ENCODE measurements around the gene IL23A. TPM values are rescaled to one million over a fixed set of nuclear protein-coding genes. Genes with fewer than 3 reads are reported as not detected.

The IL23A gene
- total and polyA plus RNA-seq, 10 of the 15 experiments (the other 5 are each of a cell fraction or from before 2014, with no cell fraction given): 3.3 to 11.1 (median 5.2) TPM

DNA sequence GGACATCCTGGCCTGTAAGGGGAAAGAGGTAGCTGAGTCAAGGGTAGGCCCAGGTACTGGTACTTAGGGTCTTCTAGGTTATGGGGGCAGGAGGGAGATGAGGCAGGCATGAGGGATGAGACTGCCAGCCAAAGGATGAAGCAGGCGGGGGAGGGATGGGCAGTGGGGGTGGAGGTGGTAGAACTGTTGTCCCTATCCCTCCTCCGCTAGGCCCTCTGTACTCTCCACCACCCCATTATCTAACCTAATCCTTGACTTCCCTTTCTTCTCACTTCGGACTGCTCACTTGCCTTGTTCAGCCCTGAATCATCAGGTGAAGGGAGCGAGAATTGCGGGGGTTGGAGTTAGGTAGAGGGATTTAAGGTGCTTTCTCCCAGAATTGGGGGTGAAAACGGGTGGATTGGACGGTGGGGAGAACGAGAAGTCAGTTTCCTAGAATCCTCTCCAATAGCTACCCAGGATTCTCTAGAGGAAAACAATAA, 5.4 kb upstream of the IL23A start:
- peaks cover 14% of the 10 kb centered on the region for H3K79me2 ChIP-seq (ENCODE audit: control insufficient read depth, insufficient read depth, low read length)
- FAIRE-seq: peak; percentile 41
- peaks cover 19% of the 10 kb centered on the region for H3K4me1 ChIP-seq (ENCODE audit: control insufficient read depth, insufficient read depth, low read length)
- ChIA-PET POLR2A (interaction anchor here (0.5 to 11.4 kb wide), 14 partner anchors 11 to 129 kb away, joined by 3 to 140 read pairs (median 3); partner anchors contain the start of genes ANKRD52, APOF, CNPY2 and STAT2), SMC1A (ENCODE audit: uncharacterized antibody, unreplicated experiment) (interaction anchor here (0.6 to 1.9 kb wide), 10 partner anchors 8 to 544 kb away, joined by 3 to 10 read pairs (median 3); partner anchors contain the start of genes CNPY2 and STAT2), RAD21 (ENCODE audit: unreplicated experiment) (interaction anchor here (0.8 to 2.2 kb wide), 6 partner anchors 18 to 131 kb away, joined by 3 to 18 read pairs (median 6); partner anchors contain the start of genes CNPY2, STAT2 and TIMELESS), CTCF (interaction anchor here (0.5 to 1.8 kb wide), 10 partner anchors 18 to 1044 kb away, joined by 3 to 20 read pairs (median 3); partner anchors contain the start of genes CNPY2, CS and STAT2)
- no peak for DNase-seq (ENCODE audit: low read depth, low spot score)
- in situ Hi-C loops (cut with MboI) (no loop called here), intact Hi-C loops (cut with micrococcal nuclease; ENCODE audit: unreplicated experiment) (loop anchor here (1.0 to 5.0 kb wide), 2 partner anchors 27 to 129 kb away; partner anchors contain the start of gene STAT2)
- H3K4me2 ChIP-seq (ENCODE audit: control insufficient read depth, insufficient read depth): peak overlapping the region; percentile 94
- no peaks in the 10 kb centered on the region for H3K9me3 ChIP-seq (replicated peaks; ENCODE audit: control insufficient read depth, insufficient read depth, low read length)
- WGBS (ENCODE audit: insufficient coverage, insufficient replicate concordance, low lambda C conversion rate, missing lambda C conversion rate): 4% methylated on average over 8 of the region's 8 CpGs
- peak overlapping the region; percentile 87 for H2AFZ ChIP-seq (ENCODE audit: control insufficient read depth, low read depth, low read length)
- no peaks in the 10 kb centered on the region for H4K20me1 ChIP-seq (ENCODE audit: control insufficient read depth, insufficient read depth)
- no peaks in the 10 kb centered on the region for H3K36me3 ChIP-seq (ENCODE audit: control insufficient read depth in 2 of 2, insufficient read depth in 2 of 2, low read length in 1 of 2)
- peak overlapping the region; percentile 99 for H3K9ac ChIP-seq (ENCODE audit: control insufficient read depth, insufficient read depth, low read length)
- TSS peak; percentile 89 for BruUV-seq (replicated peaks)
- peak overlapping the region; percentile 95 for H3K4me3 ChIP-seq
- ATAC-seq: peak; percentile 28
- H3K27ac ChIP-seq (ENCODE audit: control insufficient read depth, insufficient read depth): peak overlapping the region; percentile 99
- H3K27me3 ChIP-seq (replicated peaks in 1 of 2; ENCODE audit: control insufficient read depth in 2 of 2, insufficient read depth in 2 of 2, low read length in 1 of 2): no peaks in the 10 kb centered on the region
- TF ChIP-seq, protein P1, sequence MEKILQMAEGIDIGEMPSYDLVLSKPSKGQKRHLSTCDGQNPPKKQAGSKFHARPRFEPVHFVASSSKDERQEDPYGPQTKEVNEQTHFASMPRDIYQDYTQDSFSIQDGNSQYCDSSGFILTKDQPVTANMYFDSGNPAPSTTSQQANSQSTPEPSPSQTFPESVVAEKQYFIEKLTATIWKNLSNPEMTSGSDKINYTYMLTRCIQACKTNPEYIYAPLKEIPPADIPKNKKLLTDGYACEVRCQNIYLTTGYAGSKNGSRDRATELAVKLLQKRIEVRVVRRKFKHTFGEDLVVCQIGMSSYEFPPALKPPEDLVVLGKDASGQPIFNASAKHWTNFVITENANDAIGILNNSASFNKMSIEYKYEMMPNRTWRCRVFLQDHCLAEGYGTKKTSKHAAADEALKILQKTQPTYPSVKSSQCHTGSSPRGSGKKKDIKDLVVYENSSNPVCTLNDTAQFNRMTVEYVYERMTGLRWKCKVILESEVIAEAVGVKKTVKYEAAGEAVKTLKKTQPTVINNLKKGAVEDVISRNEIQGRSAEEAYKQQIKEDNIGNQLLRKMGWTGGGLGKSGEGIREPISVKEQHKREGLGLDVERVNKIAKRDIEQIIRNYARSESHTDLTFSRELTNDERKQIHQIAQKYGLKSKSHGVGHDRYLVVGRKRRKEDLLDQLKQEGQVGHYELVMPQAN (conservative IDR thresholded peaks at IDR 0.05): 0 out of 2 replicates have a peak, but pooled peaks have one; percentile 41
- TF ChIP-seq, protein P2, sequence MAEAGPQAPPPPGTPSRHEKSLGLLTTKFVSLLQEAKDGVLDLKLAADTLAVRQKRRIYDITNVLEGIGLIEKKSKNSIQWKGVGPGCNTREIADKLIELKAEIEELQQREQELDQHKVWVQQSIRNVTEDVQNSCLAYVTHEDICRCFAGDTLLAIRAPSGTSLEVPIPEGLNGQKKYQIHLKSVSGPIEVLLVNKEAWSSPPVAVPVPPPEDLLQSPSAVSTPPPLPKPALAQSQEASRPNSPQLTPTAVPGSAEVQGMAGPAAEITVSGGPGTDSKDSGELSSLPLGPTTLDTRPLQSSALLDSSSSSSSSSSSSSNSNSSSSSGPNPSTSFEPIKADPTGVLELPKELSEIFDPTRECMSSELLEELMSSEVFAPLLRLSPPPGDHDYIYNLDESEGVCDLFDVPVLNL (IDR thresholded peaks at IDR 0.05; ENCODE audit: low read depth, low read length): no peak
- TF ChIP-seq CBX3 (IDR thresholded peaks at IDR 0.05; ENCODE audit: borderline replicate concordance, low read depth): no peak
- TF ChIP-seq IRF4 (IDR thresholded peaks at IDR 0.05; ENCODE audit: low read depth, low read length): no peak
- TF ChIP-seq, protein P3, sequence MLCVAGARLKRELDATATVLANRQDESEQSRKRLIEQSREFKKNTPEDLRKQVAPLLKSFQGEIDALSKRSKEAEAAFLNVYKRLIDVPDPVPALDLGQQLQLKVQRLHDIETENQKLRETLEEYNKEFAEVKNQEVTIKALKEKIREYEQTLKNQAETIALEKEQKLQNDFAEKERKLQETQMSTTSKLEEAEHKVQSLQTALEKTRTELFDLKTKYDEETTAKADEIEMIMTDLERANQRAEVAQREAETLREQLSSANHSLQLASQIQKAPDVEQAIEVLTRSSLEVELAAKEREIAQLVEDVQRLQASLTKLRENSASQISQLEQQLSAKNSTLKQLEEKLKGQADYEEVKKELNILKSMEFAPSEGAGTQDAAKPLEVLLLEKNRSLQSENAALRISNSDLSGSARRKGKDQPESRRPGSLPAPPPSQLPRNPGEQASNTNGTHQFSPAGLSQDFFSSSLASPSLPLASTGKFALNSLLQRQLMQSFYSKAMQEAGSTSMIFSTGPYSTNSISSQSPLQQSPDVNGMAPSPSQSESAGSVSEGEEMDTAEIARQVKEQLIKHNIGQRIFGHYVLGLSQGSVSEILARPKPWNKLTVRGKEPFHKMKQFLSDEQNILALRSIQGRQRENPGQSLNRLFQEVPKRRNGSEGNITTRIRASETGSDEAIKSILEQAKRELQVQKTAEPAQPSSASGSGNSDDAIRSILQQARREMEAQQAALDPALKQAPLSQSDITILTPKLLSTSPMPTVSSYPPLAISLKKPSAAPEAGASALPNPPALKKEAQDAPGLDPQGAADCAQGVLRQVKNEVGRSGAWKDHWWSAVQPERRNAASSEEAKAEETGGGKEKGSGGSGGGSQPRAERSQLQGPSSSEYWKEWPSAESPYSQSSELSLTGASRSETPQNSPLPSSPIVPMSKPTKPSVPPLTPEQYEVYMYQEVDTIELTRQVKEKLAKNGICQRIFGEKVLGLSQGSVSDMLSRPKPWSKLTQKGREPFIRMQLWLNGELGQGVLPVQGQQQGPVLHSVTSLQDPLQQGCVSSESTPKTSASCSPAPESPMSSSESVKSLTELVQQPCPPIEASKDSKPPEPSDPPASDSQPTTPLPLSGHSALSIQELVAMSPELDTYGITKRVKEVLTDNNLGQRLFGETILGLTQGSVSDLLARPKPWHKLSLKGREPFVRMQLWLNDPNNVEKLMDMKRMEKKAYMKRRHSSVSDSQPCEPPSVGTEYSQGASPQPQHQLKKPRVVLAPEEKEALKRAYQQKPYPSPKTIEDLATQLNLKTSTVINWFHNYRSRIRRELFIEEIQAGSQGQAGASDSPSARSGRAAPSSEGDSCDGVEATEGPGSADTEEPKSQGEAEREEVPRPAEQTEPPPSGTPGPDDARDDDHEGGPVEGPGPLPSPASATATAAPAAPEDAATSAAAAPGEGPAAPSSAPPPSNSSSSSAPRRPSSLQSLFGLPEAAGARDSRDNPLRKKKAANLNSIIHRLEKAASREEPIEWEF (IDR thresholded peaks at IDR 0.05; ENCODE audit: insufficient replicate concordance, low read depth, low read length): no peak
- TF ChIP-seq, protein P4, sequence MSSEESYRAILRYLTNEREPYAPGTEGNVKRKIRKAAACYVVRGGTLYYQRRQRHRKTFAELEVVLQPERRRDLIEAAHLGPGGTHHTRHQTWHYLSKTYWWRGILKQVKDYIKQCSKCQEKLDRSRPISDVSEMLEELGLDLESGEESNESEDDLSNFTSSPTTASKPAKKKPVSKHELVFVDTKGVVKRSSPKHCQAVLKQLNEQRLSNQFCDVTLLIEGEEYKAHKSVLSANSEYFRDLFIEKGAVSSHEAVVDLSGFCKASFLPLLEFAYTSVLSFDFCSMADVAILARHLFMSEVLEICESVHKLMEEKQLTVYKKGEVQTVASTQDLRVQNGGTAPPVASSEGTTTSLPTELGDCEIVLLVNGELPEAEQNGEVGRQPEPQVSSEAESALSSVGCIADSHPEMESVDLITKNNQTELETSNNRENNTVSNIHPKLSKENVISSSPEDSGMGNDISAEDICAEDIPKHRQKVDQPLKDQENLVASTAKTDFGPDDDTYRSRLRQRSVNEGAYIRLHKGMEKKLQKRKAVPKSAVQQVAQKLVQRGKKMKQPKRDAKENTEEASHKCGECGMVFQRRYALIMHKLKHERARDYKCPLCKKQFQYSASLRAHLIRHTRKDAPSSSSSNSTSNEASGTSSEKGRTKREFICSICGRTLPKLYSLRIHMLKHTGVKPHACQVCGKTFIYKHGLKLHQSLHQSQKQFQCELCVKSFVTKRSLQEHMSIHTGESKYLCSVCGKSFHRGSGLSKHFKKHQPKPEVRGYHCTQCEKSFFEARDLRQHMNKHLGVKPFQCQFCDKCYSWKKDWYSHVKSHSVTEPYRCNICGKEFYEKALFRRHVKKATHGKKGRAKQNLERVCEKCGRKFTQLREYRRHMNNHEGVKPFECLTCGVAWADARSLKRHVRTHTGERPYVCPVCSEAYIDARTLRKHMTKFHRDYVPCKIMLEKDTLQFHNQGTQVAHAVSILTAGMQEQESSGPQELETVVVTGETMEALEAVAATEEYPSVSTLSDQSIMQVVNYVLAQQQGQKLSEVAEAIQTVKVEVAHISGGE (CRISPR knock-in tag; IDR thresholded peaks at IDR 0.05): no peak
- peak; percentile 77; the same call in 1 of the 2 replicates for TF ChIP-seq SMAD5 (IDR thresholded peaks at IDR 0.05; ENCODE audit: low read depth)
- TF ChIP-seq NRF1 (conservative IDR thresholded peaks at IDR 0.05; ENCODE audit: low read depth, low read length): no peak
- TF ChIP-seq GATAD2B (conservative IDR thresholded peaks at IDR 0.05; ENCODE audit: low read depth): no peak
